Smooth muscle cell (in vitro differentiated cells): ENCODE data around the gene RAD51B. TPM values are rescaled to one million over a fixed set of nuclear protein-coding genes. Genes with fewer than 3 reads are reported as not detected.

Experiments used
- DNase-seq: peaks from one replicate; lab custom pipeline; 2025; ENCODE audit not compliant: unreplicated experiment; lab: John Stamatoyannopoulos, UW
- H2AFZ ChIP-seq: fragments of 200-600 bp; sonication (generic); 2 replicates; pipeline ENCODE4 v1.6.0; 2016; ENCODE audit warnings: antibody characterized with exemption, low read depth, mild to moderate bottlenecking
- H3F3A ChIP-seq: fragments of 200-600 bp; sonication (generic); 2 replicates; pipeline ENCODE4 v1.6.0; 2017; ENCODE audit warnings: antibody characterized with exemption, low read depth
- H3K27ac ChIP-seq: fragments of 200-600 bp; sonication (generic); 2 replicates; pipeline ENCODE4 v1.5.1; 2016; ENCODE audit warnings: low read depth, mild to moderate bottlenecking
- H3K27me3 ChIP-seq: fragments of 200-600 bp; sonication (generic); 2 replicates; pipeline ENCODE4 v1.6.1; 2016; ENCODE audit warnings: low read depth, mild to moderate bottlenecking
- H3K36me3 ChIP-seq: fragments of 200-600 bp; sonication (generic); 2 replicates; pipeline ENCODE4 v1.5.1; 2016; ENCODE audit warnings: low read depth
- H3K4me1 ChIP-seq: fragments of 200-600 bp; sonication (generic); 2 replicates; pipeline ENCODE4 v1.5.1; 2016; ENCODE audit warnings: low read depth
- H3K4me2 ChIP-seq: fragments of 200-600 bp; sonication (generic); 2 replicates; pipeline ENCODE4 v1.6.0; 2016; ENCODE audit warnings: mild to moderate bottlenecking
- H3K4me3 ChIP-seq: fragments of 200-600 bp; sonication (generic); 2 replicates; pipeline ENCODE4 v1.5.1; 2016; ENCODE audit warnings: mild to moderate bottlenecking
- H3K79me2 ChIP-seq: fragments of 200-600 bp; sonication (generic); 2 replicates; pipeline ENCODE4 v1.6.0; 2016; ENCODE audit warnings: low read depth, mild to moderate bottlenecking
- H3K9ac ChIP-seq: fragments of 200-600 bp; sonication (generic); 2 replicates; pipeline ENCODE4 v1.6.0; 2016; ENCODE audit warnings: low read depth
- H3K9me3 ChIP-seq: fragments of 200-600 bp; sonication (generic); replicated peaks from 2 replicates; pipeline ENCODE4 v1.5.1; 2016; ENCODE audit warnings: low read depth
- H4K20me1 ChIP-seq: fragments of 200-600 bp; sonication (generic); 2 replicates; pipeline ENCODE4 v1.6.0; 2016; ENCODE audit warnings: low read depth
- WGBS: methylation state at CpG from one replicate; pipeline ENCODE4 v1.1.7; 2016; ENCODE audit warnings: low lambda C conversion rate; 5-methylcytosine and 5-hydroxymethylcytosine counted together
- polyA plus RNA-seq: library from polyadenylated mRNA; unstranded; fragments of >200 nt; fragmentation: Nextera tagmentation; extraction: Ambion mirVana; gene quantifications from 2 replicates; pipeline ENCODE4 v1.2.1, GENCODE V29; 2016
- total RNA-seq: library from RNA; depleted of rRNA; stranded (reverse); fragments of >200 nt; gene quantifications from 2 replicates; pipeline ENCODE4 v1.2.3, GENCODE V29; 2014
- TF ChIP-seq, protein P1 (sequence below): fragments of 200-600 bp; sonication (generic); IDR thresholded peaks from 2 replicates; pipeline ENCODE4 v1.5.1; 2017; ENCODE audit warnings: borderline replicate concordance, mild to moderate bottlenecking, antibody characterized with exemption; ENCODE audit not compliant: insufficient read depth, poor library complexity, severe bottlenecking

The RAD51B gene
- total and polyA plus RNA-seq, 2 experiments from 2014 or later = 4.6 to 5.3 TPM

DNA sequence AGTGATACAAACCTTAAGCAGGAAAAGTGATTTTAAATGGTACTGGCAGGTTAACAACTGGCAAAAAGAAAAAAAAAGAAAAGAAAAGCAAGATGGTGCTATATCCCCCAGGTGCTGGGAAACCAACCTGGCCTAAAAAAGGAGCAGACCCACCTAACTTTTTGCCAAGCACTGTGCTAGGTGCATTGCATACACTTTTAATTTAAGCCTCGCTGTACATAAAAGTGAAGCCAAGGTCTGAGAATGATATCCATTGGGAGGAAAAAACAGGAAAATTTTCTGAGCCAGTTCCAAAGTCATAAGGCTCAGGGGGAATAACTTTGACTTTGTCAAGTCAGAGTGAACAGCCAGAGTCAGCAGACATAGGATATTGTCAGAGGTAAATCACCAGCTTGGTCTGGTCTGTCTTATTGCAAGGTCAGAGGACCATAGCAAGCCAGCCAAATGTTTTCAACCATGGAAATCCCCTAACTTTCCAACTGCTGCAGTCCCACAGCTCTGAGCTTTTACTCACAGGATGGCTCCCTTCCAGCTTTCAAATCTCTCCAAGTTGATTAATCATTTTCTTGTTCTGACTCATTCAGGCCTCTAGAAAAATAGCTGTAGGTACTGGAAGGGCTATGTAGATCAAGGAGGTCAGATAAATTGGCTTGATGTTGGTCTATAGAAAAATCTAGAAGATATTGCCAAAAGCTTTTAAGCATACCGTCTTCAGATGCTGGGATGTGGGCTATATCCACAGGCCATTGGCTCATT, 412.9 kb downstream of the RAD51B start:
- Histone ChIP-seq H3K27me3 (no peaks in the 10 kb centered on the region), H3K9me3 (no peaks in the 10 kb centered on the region), H3K4me1 (peaks cover 31% of the 10 kb centered on the region), H3K79me2 (no peaks in the 10 kb centered on the region), H3K4me2 (peak overlapping the region; percentile 58), H3K9ac (peak overlapping the region; percentile 77), H3F3A (peaks cover 27% of the 10 kb centered on the region), H4K20me1 (no peaks in the 10 kb centered on the region), H3K27ac (peak overlapping the region; percentile 97), H2AFZ (no peak overlapping the region), H3K4me3 (no peak overlapping the region), H3K36me3 (no peaks in the 10 kb centered on the region)
- TF ChIP-seq, protein P1, sequence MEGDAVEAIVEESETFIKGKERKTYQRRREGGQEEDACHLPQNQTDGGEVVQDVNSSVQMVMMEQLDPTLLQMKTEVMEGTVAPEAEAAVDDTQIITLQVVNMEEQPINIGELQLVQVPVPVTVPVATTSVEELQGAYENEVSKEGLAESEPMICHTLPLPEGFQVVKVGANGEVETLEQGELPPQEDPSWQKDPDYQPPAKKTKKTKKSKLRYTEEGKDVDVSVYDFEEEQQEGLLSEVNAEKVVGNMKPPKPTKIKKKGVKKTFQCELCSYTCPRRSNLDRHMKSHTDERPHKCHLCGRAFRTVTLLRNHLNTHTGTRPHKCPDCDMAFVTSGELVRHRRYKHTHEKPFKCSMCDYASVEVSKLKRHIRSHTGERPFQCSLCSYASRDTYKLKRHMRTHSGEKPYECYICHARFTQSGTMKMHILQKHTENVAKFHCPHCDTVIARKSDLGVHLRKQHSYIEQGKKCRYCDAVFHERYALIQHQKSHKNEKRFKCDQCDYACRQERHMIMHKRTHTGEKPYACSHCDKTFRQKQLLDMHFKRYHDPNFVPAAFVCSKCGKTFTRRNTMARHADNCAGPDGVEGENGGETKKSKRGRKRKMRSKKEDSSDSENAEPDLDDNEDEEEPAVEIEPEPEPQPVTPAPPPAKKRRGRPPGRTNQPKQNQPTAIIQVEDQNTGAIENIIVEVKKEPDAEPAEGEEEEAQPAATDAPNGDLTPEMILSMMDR = no peak
- DNase-seq = no peak
- 62% methylated on average over 2 of the region's 2 CpGs for WGBS

DNA sequence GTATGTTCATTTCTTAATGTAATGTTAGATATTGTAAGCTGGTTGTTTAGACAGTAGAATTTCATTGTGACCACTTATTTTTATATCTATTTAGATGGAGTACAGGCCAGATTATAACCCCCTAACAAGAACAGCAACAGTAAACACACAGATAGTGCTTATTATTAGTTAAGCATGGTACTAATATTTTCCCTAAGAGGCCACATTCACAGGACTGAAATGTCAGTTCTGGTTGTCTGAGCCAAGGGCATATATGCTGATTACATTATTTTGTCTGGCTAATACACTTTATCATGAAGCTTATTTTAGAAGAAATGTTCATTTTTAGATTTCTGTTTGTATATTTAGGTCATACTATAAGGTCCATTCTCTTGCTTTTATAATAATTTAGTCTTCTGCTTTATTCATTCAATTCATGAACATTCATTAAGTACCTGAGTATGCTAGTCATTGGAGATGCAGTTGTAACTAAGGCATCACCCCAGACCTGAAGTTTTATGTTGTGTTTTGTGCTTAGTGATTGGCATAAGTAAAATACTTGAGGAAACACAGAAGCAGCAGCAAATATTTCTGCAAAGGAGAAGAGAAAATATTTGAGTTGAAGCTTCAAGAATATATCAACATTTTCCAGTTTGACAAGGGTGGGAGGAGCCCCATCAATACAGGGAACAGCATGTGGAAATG, 413.7 kb downstream of the RAD51B start:
- no peaks in the 10 kb centered on the region for H3K9me3 ChIP-seq
- no peak for DNase-seq
- no peaks in the 10 kb centered on the region for H4K20me1 ChIP-seq
- no peaks in the 10 kb centered on the region for H3K27me3 ChIP-seq
- H3K4me2 ChIP-seq = peak overlapping the region; percentile 33
- peaks cover 31% of the 10 kb centered on the region for H3K4me1 ChIP-seq
- H3F3A ChIP-seq = peaks cover 27% of the 10 kb centered on the region
- H3K79me2 ChIP-seq = no peaks in the 10 kb centered on the region
- no peaks in the 10 kb centered on the region for H3K36me3 ChIP-seq
- peak overlapping the region; percentile 97 for H3K27ac ChIP-seq
- no peak overlapping the region for H3K4me3 ChIP-seq
- TF ChIP-seq, protein P1 = no peak
- no peak overlapping the region for H2AFZ ChIP-seq
- peak overlapping the region; percentile 19 for H3K9ac ChIP-seq

DNA sequence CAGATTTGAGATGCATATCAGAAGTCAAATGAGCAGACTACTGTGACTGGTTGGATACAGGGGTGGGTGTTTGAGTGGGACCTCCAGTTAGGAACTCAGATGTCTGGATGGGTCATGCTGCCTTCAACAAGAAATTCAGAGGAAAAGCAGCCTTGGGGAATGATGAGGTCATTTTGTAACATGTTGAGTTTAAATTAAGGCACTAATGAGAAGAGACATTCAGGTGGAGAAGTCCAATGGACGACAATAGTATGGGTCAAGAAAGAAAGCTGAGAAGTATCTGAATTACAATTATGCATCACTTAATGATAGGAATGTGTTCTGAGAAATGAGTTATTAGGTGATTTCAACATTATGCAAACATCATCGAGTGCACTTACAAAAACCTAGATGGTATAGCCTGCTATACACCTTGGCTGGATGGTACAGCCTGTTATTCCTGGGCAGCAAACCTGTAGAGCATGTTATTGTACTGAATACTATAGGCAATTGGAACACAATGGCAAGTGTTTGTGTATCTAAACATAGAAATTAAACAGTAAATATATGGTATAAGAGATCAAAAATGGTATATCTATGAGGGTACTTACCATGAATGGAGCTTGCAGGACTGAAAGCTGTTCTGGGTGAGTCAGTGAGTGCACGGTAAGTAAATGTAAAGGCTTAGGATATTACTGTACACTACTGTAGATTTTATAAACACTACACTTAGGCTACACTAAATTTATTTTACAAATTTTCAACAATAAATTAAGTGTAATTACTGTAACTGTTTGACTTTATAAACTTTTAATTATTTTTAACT, 414.7 kb downstream of the RAD51B start:
- no peak for DNase-seq
- no peaks in the 10 kb centered on the region for H3K9me3 ChIP-seq
- no peaks in the 10 kb centered on the region for H3K27me3 ChIP-seq
- H3K9ac ChIP-seq = no peak overlapping the region
- H2AFZ ChIP-seq = no peak overlapping the region
- 71% methylated on average over 3 of the region's 3 CpGs for WGBS
- peak overlapping the region; percentile 97 for H3K27ac ChIP-seq
- TF ChIP-seq, protein P1 = no peak
- no peak overlapping the region for H3K4me3 ChIP-seq
- H3K36me3 ChIP-seq = no peaks in the 10 kb centered on the region
- peak overlapping the region; percentile 33 for H3K4me2 ChIP-seq
- no peaks in the 10 kb centered on the region for H4K20me1 ChIP-seq
- H3K79me2 ChIP-seq = no peaks in the 10 kb centered on the region
- peaks cover 27% of the 10 kb centered on the region for H3F3A ChIP-seq
- H3K4me1 ChIP-seq = peaks cover 31% of the 10 kb centered on the region
